Panc1 (cell line): ENCODE measurements around the gene PHF1. TPM values are rescaled to one million over a fixed set of nuclear protein-coding genes. Genes with fewer than 3 reads are reported as not detected.

Source experiments
- ATAC-seq: fragments of 200-7000 bp; cut with Tn5 transposase; 2 replicates; pipeline ENCODE4 v1.9.1; 2020; ENCODE audit warnings: mild to moderate bottlenecking, moderate library complexity
- BruUV-seq: library from RNA; stranded (reverse); fragments of 400-500 nt; replicated peaks from 2 replicates; lab custom pipeline; 2021; lab: Mats Ljungman, UMichigan
- CTCF ChIA-PET: fragments of 300-600 bp; sonication (Branson Sonifier 250); formaldehyde crosslinking; loops from one replicate; lab custom pipeline; 2022; ENCODE audit warnings: antibody characterized with exemption; lab: Charles Lee
- POLR2A ChIA-PET: fragments of 300-600 bp; sonication (Branson Sonifier 250); formaldehyde crosslinking; loops from one replicate; lab custom pipeline; 2022; ENCODE audit warnings: antibody characterized with exemption; lab: Charles Lee
- DNase-seq: peaks from one replicate; pipeline ENCODE4 v3.0.0-alpha.2; 2010; ENCODE audit warnings: low read depth, low spot score
- H3K27ac ChIP-seq: 2 replicates; pipeline ENCODE4 v1.5.1; 2011; ENCODE audit warnings: mild to moderate bottlenecking, low read length, inconsistent platforms
- H3K27me3 ChIP-seq: fragments of 200-500 bp; sonication (Bioruptor generic); 2 replicates; pipeline ENCODE4 v1.6.0; 2014; ENCODE audit warnings: low read length, inconsistent platforms; ENCODE audit not compliant: control insufficient read depth, insufficient read depth
- H3K36me3 ChIP-seq: fragments of 200-500 bp; sonication (Bioruptor generic); 2 replicates; pipeline ENCODE4 v1.5.1; 2014; ENCODE audit warnings: inconsistent platforms, mild to moderate bottlenecking, low read length, moderate library complexity; ENCODE audit not compliant: control insufficient read depth, insufficient read depth
- H3K4me1 ChIP-seq: 2 replicates; pipeline ENCODE4 v1.5.1; 2011; ENCODE audit warnings: inconsistent platforms, mild to moderate bottlenecking, low read length, moderate library complexity; ENCODE audit not compliant: control insufficient read depth, insufficient read depth
- H3K4me3 ChIP-seq, 2 experiments: 2 replicates each; pipeline ENCODE4 v1.5.1; 2011 to 2012; ENCODE audit warnings: low read depth in 2 of 2, low read length in 2 of 2, mild to moderate bottlenecking in 2 of 2, inconsistent platforms in 1 of 2, moderate library complexity in 1 of 2
- H3K9me3 ChIP-seq: fragments of 200-500 bp; sonication (Bioruptor generic); 2 replicates; pipeline ENCODE4 v1.5.1; 2014; ENCODE audit warnings: low read depth, mild to moderate bottlenecking, inconsistent platforms, low read length, moderate library complexity; ENCODE audit not compliant: control insufficient read depth, insufficient read depth
- POLR2AphosphoS5 ChIP-seq: IDR thresholded peaks from 2 replicates; pipeline ENCODE4 v1.6.1; 2012; ENCODE audit warnings: mild to moderate bottlenecking, low read depth, low read length, moderate library complexity
- SIN3A ChIP-seq: IDR thresholded peaks from 2 replicates; pipeline ENCODE4 v1.6.1; 2012; ENCODE audit warnings: low read depth, mild to moderate bottlenecking, low read length, moderate library complexity, borderline replicate concordance; ENCODE audit not compliant: insufficient read depth
- TCF7L2 ChIP-seq: IDR thresholded peaks from 2 replicates; pipeline ENCODE4 v1.6.1; 2011; ENCODE audit warnings: mild to moderate bottlenecking, low read depth, low read length, inconsistent platforms
- in situ Hi-C: cut with HindIII; loops from 2 replicates; pipeline ENCODE4 v1.10.0; 2016; ENCODE audit warnings: low sequenced_read_pairs, low pct_unique_long_range_greater_than_20kb
- intact Hi-C: fragments of 100-400 bp; cut with micrococcal nuclease; formaldehyde crosslinking; loops from one replicate; pipeline ENCODE4 v1.10.0; 2022; ENCODE audit not compliant: unreplicated experiment
- total RNA-seq: library from RNA; stranded (reverse); gene quantifications from one replicate; pipeline ENCODE4 v1.2.1, GENCODE V29; 2021; ENCODE audit not compliant: unreplicated experiment
- TF ChIP-seq, protein P1 (sequence below), 2 experiments: IDR thresholded peaks; 2 replicates each; pipeline ENCODE4 v1.6.1; 2011 to 2012; ENCODE audit warnings: low read depth in 2 of 2, control low read depth in 1 of 2, low read length in 1 of 2, mild to moderate bottlenecking in 1 of 2, moderate library complexity in 1 of 2; ENCODE audit not compliant: insufficient read depth in 1 of 2
- TF ChIP-seq, protein P2 (sequence below): fragments of 450-650 bp; IDR thresholded peaks from 2 replicates; pipeline ENCODE4 v1.5.1; 2017; ENCODE audit warnings: mild to moderate bottlenecking

The PHF1 gene
- total RNA-seq, 1 experiment from 2014 or later: 51.6 TPM

DNA sequence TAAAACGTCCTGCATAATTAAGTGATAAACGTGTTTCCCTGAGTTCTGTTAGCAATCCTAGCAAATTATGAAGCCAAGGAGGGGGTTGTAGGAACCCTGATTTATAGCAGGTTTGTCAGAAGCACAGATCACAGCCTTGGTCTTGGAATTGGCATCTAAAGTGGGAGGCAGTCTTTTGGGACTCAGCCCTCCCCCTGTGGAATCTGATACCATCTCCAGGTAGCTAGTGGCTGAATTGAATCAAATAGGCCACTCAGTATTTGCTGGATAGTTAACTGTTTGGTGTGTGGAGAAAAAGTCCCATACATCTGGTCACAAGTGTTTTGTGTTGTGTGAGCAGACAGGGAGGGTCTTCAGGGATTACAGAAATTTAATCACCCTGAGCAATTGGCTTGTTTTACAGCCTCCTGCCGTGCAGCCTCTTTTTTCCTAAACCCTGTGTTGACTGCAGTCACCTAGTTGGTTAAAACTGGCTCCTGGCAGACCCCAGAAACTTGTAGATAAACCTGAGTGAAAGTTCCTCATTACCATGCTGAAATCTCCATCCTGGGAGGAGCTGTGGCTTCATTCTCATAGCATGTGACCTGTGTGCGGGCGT, 38.2 kb upstream of the PHF1 start:
- in situ Hi-C loops: no loop called here
- ChIA-PET POLR2A (no interaction called here), CTCF (no interaction called here)
- no peak for ATAC-seq
- no TSS peak for BruUV-seq
- no peaks in the 10 kb centered on the region for H3K27me3 ChIP-seq
- TF ChIP-seq TCF7L2 (no peak), POLR2AphosphoS5 (no peak), SIN3A (no peak)
- TF ChIP-seq, protein P1, sequence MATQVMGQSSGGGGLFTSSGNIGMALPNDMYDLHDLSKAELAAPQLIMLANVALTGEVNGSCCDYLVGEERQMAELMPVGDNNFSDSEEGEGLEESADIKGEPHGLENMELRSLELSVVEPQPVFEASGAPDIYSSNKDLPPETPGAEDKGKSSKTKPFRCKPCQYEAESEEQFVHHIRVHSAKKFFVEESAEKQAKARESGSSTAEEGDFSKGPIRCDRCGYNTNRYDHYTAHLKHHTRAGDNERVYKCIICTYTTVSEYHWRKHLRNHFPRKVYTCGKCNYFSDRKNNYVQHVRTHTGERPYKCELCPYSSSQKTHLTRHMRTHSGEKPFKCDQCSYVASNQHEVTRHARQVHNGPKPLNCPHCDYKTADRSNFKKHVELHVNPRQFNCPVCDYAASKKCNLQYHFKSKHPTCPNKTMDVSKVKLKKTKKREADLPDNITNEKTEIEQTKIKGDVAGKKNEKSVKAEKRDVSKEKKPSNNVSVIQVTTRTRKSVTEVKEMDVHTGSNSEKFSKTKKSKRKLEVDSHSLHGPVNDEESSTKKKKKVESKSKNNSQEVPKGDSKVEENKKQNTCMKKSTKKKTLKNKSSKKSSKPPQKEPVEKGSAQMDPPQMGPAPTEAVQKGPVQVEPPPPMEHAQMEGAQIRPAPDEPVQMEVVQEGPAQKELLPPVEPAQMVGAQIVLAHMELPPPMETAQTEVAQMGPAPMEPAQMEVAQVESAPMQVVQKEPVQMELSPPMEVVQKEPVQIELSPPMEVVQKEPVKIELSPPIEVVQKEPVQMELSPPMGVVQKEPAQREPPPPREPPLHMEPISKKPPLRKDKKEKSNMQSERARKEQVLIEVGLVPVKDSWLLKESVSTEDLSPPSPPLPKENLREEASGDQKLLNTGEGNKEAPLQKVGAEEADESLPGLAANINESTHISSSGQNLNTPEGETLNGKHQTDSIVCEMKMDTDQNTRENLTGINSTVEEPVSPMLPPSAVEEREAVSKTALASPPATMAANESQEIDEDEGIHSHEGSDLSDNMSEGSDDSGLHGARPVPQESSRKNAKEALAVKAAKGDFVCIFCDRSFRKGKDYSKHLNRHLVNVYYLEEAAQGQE (IDR thresholded peaks at IDR 0.05; ENCODE audit: insufficient read depth in 1 of 2, low read depth in 2 of 2, low read length in 1 of 2): no peak
- TF ChIP-seq, protein P2, sequence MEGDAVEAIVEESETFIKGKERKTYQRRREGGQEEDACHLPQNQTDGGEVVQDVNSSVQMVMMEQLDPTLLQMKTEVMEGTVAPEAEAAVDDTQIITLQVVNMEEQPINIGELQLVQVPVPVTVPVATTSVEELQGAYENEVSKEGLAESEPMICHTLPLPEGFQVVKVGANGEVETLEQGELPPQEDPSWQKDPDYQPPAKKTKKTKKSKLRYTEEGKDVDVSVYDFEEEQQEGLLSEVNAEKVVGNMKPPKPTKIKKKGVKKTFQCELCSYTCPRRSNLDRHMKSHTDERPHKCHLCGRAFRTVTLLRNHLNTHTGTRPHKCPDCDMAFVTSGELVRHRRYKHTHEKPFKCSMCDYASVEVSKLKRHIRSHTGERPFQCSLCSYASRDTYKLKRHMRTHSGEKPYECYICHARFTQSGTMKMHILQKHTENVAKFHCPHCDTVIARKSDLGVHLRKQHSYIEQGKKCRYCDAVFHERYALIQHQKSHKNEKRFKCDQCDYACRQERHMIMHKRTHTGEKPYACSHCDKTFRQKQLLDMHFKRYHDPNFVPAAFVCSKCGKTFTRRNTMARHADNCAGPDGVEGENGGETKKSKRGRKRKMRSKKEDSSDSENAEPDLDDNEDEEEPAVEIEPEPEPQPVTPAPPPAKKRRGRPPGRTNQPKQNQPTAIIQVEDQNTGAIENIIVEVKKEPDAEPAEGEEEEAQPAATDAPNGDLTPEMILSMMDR: no peak
- DNase-seq: no peak
- H3K4me3 ChIP-seq: no peak overlapping the region
- H3K4me1 ChIP-seq: no peaks in the 10 kb centered on the region
- H3K9me3 ChIP-seq: no peaks in the 10 kb centered on the region
- no peak overlapping the region for H3K27ac ChIP-seq
- no peaks in the 10 kb centered on the region for H3K36me3 ChIP-seq
- intact Hi-C loops: no loop called here

DNA sequence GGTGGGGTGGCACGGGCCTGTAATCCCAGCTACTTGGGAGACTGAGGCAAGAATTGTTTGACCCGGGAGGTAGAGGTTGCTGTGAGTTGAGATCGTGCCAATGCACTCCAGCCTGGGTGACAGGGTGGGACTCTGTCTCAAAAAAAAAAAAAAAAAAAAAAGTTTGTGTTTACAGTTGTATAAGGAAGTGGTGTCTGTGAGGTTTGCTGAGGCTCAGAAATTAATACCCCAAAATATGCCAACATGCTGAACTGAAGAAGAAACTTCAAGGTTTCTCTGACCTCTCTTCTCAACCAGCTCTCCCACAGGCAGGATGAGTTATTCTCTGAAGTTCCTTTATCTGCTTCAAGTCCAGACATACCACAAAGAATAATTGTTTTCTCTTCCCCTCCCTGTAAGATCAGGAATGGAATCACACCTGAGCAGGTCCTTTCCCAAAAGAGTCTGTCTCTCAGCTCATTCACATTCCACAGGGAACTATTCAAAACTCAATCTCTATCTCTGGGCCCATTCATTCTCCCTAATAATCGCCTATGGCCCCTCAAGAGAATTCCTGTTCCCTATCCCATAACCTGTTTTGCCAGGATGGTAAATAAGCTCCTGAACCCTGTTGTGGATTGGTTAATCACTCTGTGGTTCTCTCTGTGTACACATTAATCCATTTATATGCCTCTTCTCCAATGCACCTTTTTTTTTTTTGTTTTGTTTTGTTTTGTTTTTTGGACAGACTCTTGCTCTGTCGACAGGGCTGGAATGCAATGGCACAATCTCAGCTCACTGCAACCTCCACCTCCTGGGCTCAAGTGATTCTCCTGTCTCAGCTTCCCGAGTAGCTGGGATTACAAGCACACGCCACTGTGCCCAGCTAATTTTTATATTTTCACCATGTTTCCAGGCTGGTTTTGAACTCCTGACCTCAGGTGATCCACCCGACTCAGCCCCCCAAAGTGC, 36.6 kb upstream of the PHF1 start:
- no peak for TF ChIP-seq SIN3A
- no peak for TF ChIP-seq TCF7L2
- TF ChIP-seq, protein P2: no peak
- no peak for TF ChIP-seq POLR2AphosphoS5
- TF ChIP-seq, protein P1 (IDR thresholded peaks at IDR 0.05; ENCODE audit: insufficient read depth in 1 of 2, low read depth in 2 of 2, low read length in 1 of 2): no peak
- ChIA-PET CTCF (interaction anchor here (0.6 to 0.7 kb wide), 3 partner anchors 38 to 360 kb away, joined by 3 to 4 read pairs (median 4); no protein-coding TSS in a partner anchor), POLR2A (interaction anchor here (0.6 to 0.7 kb wide), 2 partner anchors 17 to 53 kb away, joined by 3 to 4 read pairs; no protein-coding TSS in a partner anchor)
- no TSS peak for BruUV-seq
- no peak for ATAC-seq
- intact Hi-C loops (no loop called here), in situ Hi-C loops (no loop called here)
- Histone ChIP-seq H3K9me3 (no peaks in the 10 kb centered on the region), H3K4me3 (no peak overlapping the region), H3K27ac (no peak overlapping the region), H3K27me3 (no peaks in the 10 kb centered on the region), H3K36me3 (no peaks in the 10 kb centered on the region), H3K4me1 (no peaks in the 10 kb centered on the region)
- no peak for DNase-seq
